Posterior cingulate gyrus (tissue), 11 donors: ENCODE data around the gene MRPL47.

Experiments
- DNase-seq, 10 donors: peaks; one replicate each; pipeline versions ENCODE4 v3.0.0 to v3.0.0-alpha.2; 2020 to 2021; ENCODE audit warnings: mixed read lengths in 3 of 10
- intact Hi-C: fragments of 100-400 bp; cut with DNase I; formaldehyde crosslinking; loops from one replicate; pipeline ENCODE4 v1.15.1; 2023

Gene MRPL47

DNA sequence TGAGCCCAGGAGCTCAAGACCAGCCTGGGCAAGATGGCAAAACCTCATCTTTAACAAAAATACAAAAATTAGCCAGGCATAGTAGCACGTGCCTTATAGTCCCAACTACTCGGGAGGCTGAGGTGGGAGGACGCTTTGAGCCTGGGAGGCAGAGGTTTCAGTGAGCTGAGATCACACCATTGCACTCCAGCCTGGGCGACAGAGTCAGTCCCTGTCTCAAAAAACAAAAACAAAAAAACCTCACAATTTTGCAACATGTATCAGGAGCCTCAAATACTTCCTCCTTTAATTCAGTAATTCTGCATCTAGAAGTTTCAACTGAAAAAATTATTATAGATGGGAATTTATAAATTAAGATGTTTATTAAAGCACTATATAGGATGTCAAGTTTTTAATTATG lies 1.1 kb downstream of the MRPL47 start:
- intact Hi-C loops = loop anchor here (5.0 kb wide), 1 partner anchor 256 kb away; the partner anchor contains the start of gene MFN1
- no peak for DNase-seq

DNA sequence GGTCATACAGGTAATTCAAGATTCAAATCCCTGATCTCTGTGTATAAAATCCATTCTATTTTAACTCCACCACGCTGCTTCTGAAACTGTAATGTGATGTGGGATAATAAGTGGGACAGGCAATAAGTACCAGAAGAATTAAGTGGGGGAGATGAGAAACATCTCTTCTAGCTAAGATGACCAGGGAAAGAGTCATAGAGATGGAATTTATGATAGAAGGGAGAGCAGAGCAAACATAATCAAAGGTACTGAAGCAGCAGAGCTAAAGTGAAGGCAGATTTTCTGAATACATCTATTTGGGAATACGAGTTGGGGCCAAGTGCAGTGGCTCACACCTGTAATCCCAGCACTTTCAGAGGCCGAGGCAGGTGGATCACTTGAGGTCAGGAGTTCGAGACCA lies 4.9 kb downstream of the MRPL47 start:
- intact Hi-C loops = no loop called here

DNA sequence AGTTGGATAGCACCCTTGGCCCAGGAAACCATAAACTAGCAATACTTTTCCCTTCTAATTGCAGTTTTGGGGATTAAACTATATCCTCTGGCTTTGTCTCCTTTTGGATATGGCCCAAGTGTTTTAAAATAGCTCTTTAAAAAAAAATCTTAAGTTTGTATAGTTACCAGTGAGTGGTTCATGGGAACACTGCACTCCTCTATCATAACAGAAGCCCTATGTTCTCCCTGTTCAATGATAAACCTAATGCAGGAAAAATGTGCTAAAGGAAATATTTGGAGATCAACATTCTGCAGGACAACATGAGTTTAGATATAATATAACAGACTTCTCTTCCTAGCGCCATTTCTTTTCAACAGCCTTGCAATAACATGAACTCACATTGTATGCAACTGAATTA lies 13.1 kb downstream of the MRPL47 start:
- DNase-seq = no peak
- intact Hi-C loops = no loop called here

More for the DNA sequence above, 4.9 kb downstream of the MRPL47 start:
- DNase-seq = no peak

- intact Hi-C loops = no loop called here
- no peak for DNase-seq
Measured at GRCh38 chr3:179590669-179591068, 13.8 kb downstream of the MRPL47 start.

GRCh38 chr3:179589143-179589542 lies 15.3 kb downstream of the MRPL47 start:
- DNase-seq = no peak
- intact Hi-C loops = no loop called here

DNA sequence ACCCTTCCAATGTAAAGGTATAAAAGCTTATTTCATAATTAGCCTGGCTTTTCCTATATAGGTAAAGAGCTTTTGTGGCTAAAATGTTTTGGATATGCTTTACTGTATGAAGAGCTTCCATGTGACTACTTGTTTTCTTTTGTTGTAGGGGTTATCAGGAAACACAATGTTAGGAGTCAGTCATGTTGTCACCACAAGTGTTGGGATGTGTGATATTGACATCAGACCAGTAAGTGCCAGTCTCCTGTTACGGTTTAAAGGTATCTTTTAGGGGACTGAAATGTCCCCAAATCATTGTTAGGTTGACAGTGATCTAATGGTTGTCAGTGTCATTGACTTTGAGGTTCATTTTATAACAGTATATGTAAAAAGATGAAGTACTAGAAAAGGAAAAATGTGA lies 23.4 kb downstream of the MRPL47 start:
- intact Hi-C loops = no loop called here
- DNase-seq = no peak

DNA sequence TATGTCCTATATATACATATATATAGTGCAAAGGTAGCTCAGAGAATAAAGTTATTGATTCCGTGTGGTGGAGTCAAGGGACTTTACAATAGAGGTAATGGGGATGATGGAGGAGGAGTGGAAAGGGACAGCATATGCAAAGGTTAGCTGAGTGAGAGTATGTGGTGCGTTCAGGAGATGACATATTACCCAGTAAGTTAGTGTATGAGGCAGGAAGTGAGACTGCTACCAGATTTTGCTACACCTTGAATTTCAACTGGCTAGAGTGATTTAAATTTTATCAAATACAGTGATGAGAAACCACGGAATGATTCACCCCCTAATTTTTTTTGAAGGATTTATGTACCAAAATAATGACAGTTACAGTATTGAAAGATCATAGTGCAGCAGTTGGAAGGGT lies 38.9 kb downstream of the MRPL47 start:
- intact Hi-C loops = no loop called here
- DNase-seq = no peak

GRCh38 chr3:179563271-179563783 lies 41.1 kb downstream of the MRPL47 start:
- DNase-seq = peak in 8 of 10 donors; percentile 23 to 90 (median 28)
- intact Hi-C loops = loop anchor here (5.0 kb wide), 1 partner anchor 216 kb away; the partner anchor contains the start of gene MFN1

DNA sequence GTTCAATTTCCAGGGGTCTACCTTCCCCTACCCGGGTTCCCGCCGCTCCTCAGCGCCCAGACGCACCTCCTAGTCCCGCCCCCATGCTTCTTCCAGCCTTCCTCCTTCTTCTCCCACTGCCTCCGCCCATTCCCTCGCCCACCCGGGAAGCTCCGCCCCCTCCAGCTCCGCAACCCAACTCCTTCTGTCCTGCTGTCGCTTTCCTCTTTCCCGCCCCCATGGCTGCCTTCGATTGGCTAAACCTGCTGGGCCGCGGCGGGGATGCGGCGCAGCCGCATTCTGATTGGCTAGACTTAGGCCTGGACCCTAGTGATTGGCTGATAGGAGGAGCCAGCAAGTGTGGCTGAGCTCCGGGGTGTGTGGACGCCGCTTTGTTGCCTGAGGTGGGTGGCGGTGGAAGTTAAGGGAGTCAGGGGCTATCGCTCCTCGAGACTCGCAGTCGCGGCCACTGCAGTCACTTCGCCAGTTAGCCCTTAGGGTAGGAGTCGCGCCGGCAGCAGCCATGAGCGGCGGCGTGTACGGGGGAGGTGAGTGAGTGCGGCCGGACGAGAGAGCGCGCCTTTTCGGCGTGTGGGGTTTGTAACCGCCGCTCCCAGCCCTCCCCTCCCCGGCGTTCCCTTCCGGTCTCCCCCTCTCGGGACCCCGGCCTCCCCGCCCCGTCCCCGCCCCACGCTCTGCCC lies 41.7 kb downstream of the MRPL47 start, which contains the start of gene ACTL6A:
ACTL6A (plus strand) TSS at position 336 of the 680 bp plus-strand sequence; CDS start at position 503, 167 bp downstream.
- peak; percentile 98 to 100 (median 99) for DNase-seq
- intact Hi-C loops = loop anchor here (5.0 kb wide), 1 partner anchor 215 kb away; the partner anchor contains the start of gene MFN1

DNA sequence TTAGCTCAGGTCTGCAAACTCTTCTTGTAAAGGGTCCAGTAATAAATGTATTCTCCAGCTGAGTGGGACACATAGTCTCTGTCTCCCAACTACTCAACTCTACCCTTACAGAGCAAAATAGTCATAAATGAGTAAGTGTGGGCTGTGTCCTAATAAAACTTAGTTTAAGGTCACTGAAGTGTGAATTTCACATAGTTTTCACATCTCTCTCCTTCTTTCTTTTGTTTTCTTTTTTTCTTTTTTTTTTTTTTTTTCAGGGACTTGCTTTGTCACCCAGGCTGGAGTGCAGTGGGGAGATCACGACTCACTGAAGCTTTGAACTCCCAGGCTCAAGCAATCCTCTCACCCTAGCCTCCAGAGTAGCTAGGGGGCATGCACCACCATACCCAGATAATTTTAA lies 43.6 kb downstream of the MRPL47 start:
- intact Hi-C loops = loop anchor here (5.0 kb wide), 1 partner anchor 213 kb away; the partner anchor contains the start of gene MFN1
- DNase-seq = no peak

GRCh38 chr3:179558742-179559364 lies 45.6 kb downstream of the MRPL47 start:
- intact Hi-C loops = loop anchor here (1.0 to 2.0 kb wide), 2 partner anchors 138 to 236 kb away; partner anchors contain the start of gene ZNF639
- DNase-seq = peak; percentile 20 to 94 (median 70)

DNA sequence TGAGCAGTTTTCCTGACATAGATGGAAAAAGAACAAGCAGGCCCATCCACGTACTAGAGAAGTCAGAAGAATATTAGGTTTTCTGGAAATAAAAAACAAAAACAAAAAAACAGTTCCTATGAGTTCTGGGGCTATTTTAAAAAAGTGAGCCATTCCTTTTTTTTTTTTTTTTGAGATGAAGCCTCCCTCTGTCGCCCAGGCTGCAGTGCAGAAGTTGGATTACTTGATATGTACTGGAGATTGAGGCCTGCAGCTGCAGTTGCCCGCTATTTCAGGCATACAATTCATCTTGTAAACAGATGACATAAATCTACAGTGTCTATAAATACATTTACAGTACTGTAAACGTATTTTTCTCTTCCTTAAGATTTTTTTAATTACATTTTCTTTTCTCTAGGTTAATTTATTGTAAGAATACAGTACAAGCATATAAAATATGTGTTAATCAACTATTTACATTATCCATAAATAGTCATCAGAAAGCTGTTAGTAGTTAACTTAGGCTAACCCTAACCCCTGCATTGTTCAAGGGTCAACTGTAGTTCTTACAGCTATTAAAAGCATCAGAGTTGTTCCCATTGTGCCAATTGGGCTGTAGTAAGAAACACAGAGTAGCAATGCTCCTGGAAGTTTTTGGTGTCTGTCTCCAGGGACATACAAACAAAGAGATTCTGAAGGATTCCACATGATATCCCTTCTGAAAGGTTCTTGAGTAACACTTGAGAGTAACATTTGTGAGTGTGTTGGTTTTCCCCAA lies 52.9 kb downstream of the MRPL47 start:
- intact Hi-C loops = no loop called here
- DNase-seq = peak in 1 of 10 donors; percentile 25

DNA sequence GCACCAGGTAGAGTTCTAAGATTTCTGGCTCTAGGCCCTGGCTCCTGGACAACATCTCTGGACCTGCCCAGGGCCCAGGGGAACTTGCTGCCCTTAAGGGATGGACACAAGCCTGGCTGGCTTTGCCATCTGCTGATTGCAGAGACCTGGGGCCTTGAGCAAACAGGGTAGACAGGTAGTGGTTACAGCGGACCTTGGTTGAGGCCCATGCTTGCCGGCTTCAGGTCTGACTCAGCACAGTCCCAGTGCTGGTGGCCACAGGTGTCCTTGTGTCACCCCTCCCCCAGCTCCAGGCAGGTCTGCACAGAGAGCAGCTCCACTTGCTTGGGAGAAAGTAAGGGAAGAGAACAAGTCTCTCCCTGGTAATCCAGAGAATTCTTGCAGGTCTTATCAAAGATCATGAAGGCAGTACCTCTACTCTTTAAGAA lies 57.6 kb downstream of the MRPL47 start:
- DNase-seq = no peak

DNA sequence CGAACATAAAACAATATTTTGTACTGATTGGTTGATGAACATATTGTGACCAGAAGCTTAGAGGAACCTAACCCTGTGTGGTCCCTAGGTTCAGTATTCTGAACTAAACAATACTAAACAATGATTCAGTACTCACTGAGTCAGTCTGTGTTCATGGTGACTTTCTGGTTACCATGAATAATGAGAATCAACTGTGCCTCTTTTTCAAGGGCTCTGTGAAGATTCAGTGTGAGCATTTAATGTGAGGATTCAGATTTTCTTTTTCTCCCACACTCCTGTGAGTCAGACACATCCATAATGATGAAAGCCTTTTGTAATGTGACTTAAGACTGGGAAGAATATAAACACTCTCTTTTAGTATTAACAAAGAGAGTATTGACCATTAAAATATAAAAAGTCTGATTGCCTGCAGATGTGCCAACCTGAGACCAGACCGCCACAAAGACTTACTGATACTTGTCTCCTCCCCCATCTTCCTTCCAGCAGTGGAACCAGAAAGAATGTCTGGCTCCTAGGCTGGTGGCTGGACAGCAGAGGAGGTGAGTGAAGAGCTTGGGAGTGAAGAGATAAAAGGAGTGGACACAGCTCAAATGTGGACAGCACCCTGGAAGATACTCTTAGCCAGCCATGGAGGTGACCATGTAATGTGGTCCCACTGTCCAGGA lies 59.3 kb downstream of the MRPL47 start:
- intact Hi-C loops = no loop called here
- DNase-seq = no peak

More for the DNA sequence above, 57.6 kb downstream of the MRPL47 start:
- intact Hi-C loops = no loop called here

DNA sequence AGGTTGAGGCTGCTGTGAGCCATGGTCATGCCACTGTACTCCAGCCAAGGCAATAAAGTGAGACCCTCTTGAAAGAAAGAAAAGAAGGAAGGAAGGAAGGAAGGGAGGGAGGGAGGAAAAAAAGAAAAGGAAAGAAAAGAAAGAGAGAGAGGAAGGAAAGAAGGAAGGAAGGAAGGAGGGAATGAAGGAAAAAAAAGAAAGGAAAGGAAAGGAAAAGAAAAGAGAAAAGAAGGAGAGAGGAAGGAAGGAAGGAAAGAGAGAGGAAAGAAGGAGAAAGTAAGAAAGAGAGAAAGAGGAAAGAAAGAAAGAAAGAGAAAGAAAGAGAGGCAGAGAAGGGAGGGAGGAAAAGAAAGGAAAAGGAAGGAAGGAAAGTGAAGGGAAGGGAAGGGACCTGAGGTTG lies 62.1 kb downstream of the MRPL47 start:
- DNase-seq = no peak
- intact Hi-C loops = no loop called here

- intact Hi-C loops = no loop called here
- no peak for DNase-seq
Measured at GRCh38 chr3:179541596-179541995, 62.8 kb downstream of the MRPL47 start.

GRCh38 chr3:179541094-179541493 lies 63.3 kb downstream of the MRPL47 start:
- DNase-seq = no peak
- intact Hi-C loops = no loop called here
